HG03103 (cell line): ENCODE data around the gene RAP1GAP.

Experiments
- ATAC-seq: cut with Tn5 transposase; IDR thresholded peaks from one replicate; pipeline ENCODE4 v1.9.1; 2021; ENCODE audit warnings: low read depth; ENCODE audit not compliant: unreplicated experiment

RAP1GAP gene

DNA sequence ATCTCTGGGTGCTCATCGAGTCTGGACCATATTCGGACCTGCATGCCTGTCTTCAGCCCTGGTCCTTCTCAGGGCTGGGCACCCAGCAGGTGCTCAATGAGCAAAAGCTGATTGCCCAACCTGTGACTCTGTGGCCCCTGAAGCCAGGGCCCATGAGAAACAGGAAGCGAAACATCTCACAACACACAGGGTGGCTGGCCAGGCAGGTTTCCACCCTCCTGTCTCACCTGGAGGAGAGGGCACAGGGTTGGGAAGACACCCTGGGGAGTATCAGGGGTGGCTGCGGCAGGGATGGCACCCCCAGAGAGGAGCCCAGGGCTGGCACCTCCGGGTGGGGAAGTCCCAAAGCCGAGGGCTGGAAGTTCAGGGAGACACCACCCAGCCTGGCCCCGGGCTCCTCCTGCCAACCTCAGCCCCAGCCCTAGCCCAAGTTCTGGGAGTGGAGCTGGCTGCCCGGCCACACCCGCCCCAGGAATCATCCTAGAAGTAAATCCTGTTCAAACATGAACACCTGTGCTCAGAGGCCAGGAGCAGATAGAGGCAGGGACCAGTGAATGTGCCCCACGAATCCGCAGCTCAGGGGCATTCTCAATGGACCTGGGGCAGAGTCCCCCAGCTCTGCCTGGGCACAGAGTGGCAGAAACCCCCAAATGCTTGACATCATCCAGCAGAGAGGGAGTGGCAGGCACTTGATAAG is 54.6 kb downstream of the RAP1GAP start:
- ATAC-seq, result no peak

DNA sequence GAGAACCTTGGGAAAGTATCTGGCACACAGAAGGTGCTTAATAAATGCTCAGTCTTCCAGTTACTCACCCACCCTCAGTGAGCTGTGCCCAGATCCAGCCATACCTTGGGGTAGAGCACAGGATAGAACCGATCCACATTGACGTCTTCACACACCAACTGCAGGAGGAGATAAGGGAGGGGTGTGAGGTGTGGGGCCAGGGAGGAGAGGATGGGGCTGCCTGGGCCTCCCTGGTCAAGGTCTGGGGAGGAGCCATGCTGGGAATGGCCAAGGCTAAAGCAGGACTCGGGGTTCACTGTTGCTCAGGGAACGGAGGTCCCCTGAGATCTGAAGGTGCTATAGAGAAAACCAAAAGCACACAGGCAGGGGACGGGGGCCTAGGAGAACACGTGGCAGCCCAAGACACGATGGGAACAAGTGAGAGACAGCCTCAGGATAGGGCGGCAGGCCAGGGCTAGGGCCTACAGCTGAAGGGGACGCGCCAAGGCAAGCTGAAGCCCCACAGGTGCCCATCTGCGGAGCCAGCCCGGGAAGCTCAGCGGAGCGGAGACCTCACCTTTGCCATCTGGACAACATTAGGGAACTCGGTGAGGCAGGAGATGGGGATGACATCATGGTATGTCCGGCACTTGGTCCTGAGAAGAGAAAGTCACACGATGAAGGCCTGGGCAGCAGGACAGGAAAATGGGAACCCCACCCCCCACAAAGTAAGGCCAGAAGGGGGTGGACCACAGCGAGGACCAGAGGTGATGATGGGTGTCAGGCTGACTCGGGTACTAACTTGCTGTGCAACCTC is 55.9 kb downstream of the RAP1GAP start:
- no peak for ATAC-seq

DNA sequence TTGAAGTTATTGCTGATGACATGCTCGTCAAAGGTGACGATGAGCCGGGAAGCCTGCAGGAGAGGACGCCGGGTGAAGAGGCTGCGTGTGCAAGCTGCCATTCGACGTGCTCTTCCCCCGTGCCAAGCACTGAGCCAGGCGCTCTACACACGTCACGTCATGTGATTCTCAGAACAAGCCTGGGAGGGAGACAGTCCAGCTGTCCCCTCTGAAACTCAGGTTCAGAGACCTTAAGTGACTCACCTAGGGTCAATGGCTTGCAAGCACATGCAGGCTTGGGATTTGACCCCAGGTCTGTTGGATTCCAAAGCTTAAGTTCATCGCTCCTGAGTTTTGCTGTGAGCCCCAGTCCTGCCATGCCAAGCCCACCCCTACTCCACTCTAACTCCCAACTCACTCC is 57.1 kb downstream of the RAP1GAP start:
- no peak for ATAC-seq

DNA sequence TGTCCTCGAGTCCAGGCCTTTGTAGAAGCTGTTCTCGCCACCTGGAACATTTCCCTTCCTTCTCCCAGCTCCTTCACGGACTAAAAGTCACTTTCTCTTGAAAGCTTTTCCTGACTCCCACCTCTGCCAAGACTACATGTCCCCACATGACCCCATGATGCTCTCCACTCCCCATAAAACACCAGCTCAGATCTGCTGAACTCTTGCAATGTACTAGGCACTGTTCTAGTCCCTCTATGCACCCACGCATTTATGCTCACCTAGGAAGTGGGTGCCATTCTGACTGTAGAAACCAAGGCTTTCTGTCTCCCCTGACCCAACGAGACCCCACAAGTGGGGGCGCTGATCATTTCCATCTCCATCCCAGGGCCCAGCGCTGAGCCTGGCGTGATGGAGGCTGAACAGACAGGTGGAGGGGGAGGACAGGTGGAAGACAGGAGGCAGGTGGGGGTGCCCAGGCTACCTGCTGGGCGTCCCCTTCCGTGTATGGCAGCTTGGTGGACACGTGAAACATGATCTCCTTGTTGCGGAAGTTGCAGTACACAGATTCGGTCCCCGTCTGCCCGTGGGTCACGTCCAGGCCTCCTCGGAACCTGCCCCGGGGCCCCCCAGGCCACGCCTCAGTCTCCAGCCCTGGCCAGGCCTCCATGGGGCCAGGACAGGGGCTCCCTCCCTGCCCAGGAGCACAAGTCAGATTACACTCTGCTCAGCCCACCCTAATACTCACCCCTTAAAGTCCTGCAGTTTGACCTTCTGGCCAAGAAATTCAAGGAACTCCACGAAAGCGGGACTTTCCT is 58.0 kb downstream of the RAP1GAP start:
- ATAC-seq, result no peak

DNA sequence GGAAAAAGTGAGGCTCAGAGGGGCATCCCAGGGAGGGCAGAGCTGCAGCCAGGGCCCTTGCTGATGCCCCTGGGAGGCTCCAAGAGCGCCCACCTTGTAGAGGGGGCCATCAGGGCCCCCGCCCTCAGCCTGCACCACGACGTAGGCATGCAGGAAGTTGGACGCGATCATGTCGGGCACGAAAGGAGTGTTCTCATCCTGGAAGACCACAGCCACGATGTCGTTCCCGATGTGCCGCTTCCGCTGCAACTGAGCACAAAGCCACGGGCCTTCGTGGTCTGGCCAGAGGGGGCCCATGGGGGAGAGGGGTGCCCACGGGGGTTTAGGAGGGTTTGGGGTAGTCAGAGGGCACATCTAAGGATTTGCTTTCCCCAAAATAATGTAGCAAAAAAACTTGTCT is 59.1 kb downstream of the RAP1GAP start:
- ATAC-seq, result no peak

DNA sequence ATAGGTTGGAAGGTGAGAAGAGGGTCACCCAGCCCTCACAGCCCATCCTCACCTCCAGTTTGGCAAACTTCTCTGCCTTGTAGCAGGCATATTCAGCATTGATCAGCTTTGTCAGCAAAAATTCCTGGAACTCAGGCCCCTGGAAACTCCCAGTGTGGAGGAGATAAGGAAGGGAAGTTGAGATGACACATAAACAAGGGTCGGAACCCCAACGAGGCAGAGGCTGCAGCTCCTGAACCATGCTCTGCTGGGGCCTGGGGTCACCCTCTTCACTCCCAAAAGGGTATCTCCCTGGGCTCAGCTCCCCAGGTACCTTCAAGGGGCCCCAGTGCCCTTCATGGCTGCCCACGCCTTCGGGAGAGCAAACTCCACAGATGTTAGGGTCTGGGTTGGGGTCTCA is 60.4 kb downstream of the RAP1GAP start:
- ATAC-seq, result no peak

DNA sequence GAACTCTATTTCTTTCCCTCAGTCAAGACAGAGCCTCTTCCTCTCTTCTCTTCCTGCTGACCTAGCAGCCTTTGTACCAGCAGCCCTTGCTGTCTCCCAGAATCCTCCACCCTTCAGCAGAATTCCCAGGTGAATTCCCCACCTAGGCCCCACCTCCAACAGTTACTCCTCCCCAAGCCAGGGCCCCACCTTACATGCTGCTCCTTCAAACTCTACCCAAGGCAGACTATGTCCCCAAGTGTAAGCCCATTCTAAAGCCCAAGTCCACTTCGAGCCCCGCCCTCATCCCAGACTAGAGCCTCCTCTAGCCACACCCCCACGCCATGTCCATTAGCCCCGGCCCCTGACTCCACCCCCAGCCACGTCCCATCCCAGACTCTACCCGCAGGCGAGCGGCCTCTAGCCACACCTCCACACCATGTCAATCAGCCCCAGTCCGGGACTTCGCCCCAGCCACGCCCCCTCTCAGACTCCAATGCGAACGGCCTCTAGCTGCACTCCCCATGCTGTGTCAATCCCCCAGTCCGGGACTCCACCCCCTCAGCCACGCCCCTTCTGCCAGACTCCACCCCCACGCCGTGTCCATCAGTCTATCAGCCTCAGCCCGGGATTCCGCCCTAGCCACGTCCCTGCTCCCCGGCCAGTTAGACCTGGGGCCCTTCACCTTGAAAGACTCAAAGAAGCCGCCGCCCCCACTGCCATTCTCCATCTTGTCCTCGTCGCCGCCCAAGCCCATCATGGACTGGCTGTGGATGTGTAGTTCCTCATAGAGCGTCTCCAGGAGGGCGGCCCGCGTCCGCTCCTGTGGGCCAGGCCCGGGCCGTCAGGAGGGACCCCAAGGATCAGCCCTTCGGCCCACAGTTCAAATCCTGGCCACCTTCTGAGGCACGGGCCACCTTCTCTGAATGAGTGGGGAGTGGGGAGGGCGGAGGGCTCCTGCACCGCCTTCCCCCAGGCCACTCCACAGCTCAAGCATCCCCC is 61.3 kb downstream of the RAP1GAP start:
- ATAC-seq, result peak; percentile 77

DNA sequence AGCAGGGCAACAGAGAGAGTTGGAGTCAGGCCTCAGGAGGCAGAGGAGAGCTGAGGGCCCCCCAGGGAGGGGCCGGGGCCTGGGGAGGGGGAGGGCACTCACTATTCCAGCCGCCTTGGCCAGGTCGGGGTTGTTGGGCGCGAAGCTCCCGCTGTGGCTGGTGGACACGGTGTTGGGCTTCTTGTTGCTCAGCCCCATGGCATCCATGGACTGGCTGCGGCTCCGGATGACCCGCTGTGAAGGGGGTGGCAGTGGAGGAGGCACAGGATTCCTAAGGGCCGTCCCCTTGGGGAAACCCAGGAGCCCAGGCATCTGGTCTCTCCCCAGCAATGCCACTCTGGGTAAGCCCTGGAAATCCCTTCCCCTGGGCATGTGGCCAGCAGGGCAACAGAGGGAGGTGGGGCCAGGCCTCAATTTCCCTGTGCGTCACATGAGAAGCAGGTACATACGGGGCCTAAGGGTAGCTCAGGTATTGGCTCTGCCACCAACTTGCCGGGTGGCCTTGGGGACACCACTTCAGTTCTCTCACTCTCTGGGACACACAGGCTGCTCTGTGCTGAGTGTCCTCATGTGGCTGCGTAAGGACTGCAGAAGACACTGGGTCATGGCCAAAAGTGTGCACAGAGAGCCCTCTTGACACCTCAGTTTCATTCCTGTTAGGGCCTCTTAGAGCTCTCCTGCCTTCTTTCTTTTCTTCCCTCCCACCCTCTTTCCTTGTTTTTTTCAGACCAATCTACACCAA is 63.0 kb downstream of the RAP1GAP start:
- no peak for ATAC-seq

DNA sequence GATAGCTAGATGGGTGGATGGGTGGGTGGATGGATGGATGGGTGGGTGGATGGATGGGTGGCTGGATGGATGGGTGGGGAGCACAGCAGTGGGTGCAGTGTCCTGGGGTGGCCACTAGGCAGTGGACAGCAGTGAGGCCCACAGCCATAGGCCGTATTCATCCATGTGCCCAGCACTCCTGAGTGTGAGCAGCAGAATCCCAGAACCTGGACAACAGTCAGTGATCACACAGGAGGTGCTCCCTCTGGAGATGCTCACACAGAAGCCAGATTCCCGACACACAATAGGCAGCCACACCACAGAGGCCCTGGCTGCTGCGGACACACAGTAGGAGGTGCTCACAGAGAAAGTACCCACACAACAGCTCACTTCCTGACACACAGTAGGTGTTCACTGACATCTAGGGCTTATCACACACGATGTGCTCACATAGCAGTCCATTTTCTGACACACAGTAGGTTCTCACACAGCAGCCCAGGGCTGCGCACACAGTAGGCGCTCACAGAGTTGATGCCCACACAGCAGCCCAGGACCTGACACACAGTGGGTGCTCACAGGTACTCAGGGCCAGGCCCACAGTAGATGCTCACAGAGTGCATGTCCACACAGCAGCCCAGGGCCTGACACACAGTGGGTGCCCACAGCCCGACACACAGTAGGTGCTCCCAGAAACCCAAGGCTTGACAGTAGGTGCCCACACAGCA is 64.0 kb downstream of the RAP1GAP start:
- no peak for ATAC-seq

DNA sequence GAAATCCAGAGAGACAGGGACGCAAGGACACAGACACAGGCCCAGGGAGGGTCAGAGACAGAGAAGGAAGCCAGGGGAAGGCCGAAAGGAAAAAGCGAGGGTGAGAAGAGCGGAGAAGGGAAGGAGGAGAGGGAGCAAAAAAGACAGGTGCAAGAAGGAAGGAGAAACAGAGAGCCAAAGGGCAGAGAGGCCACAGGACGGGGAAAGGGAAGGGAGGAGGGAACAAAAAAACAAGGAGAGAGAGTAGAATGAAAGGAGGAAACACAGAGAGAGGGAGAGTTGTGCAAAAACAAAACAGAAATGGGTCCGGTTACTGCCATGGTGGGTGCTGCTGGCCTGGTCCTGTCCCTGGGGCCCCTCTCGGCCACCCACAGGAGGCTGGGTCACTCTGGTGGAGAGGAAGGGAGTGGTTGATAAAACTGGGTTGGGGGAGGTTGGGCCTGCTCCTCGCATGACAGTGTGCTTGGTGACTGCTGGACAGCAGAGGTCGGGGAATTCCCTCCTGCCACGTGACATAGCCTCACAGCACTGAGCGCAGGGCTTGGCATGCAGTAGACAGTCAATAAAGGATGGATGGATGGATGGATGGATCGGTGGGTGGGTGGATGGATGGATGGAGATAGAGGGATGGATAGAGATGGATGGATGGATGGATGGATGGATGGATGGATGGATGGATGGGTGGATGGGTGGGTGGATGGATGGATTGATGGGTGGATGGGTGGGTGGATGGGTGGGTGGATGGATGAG is 64.8 kb downstream of the RAP1GAP start:
- ATAC-seq, result no peak

DNA sequence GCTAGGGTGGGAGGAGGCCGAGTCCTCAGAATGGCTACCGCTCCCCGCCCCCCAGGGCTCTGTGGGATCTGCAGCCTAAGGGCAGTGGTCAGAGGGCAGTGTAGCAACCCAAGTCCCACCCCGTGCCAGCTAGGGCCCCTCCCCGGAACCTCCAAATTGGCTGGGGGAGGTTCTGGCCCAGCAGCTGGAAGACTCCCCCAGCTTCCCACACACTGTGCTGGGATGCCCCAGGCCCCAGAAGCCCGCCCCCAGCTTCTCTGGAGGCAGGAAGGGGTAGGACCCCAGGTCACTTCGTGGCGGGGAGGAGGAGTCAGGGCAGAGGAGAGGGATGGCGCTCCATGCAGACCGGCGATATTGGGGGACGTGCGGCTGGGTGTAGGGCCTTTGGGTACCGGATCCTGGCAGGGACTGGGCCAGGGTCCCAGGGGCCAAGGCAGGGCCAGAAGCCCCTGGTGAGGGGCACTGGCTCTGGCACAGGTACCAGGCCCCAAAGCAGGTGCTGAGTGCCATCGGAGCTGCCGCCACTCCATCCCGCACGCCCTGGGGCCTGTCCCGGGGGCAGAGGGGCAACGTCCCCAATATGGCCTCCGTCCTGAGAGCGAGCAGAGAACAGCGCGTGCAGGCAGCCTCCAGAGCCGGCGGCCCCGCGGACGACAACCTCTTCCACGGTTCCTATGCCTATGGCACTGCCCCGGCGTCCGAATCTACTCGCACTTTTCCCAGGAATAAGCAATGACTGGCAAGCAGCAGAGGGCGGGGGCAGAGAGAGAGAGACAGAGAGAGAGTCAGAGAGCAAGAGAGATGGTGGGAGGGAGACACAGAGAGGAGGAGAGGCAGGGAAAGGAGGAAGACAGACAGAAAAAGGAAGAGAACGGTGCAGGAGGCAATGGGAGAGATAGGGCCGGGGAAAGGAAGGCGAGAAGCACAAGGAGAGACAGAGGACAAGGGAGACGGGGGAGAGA is 65.7 kb downstream of the RAP1GAP start:
- no peak for ATAC-seq

DNA sequence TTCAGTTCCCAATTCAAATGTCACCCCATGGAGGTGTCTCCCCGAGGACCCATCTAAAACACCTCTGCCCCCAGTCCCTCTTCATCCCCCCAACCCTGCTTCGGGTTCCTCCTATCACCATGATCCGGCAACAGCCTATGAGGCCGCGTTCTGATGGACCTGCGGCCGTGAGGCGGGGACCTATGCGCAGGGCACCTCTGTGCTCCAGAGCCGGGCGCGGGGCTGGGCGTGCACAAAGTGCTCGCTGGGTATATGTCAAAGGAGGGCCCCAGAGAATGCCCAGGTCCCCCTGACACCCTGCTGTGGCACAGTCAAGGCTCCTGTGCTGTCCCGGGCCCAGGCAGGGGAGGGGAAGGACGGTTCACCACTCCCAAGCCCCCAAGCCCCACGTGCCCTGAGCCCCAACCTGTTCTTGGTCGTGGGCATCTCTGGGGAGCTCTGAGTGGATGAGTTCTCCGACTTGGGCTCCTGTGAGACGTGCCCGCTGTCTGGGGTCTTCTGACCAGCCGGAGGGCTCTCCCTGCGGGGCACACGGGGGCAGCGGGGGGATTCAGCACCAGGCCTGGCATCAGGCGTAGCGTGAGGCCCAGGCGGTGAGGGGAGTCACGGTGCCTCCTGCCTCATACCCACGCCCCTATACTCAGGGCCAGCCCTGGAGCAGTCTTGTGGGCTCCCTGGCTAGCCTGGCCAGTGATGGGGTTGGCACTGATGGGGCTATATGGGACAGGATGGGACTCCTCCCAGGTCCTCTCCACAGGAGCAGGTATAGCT is 67.7 kb downstream of the RAP1GAP start:
- ATAC-seq, result no peak

DNA sequence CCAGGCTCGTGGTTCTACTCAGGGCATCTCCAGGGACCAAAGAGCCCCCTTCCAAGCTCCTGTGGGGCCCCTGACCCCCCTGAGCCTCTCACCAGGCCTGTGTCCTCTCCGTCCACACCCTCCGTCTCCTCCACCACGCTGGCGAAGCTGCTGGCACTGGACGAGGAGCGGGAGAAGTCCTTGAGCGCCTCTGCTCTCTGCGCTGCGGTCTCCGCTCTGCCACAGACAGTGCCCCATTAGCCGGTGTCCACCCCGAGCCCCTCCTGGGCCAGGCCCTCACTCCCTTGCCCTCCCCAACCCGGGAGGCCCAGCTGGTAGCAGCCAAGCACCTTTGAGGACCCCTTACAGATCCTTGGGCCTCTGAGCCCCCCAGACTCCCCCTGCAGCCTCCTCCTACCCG is 69.8 kb downstream of the RAP1GAP start:
- no peak for ATAC-seq

DNA sequence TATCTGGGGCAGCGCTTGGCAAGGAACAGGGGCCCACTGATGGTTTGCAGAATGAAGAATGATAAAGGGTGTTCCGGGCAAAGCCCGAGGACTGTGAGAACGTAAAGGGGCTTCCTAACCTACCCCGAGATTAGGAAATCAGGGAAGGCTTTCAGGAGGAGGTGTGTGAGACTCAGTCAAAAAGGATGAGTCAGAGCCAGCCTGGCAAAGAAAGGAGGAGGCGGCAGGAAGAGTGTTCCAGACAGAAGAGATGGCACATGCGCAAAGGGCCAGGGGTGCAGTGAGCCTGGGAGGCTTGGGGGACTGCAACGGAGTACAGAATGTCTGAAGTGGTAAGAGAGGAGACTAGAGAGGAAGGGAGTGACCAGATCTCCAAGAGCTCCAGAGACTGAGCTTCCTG is 70.3 kb downstream of the RAP1GAP start:
- ATAC-seq, result no peak

DNA sequence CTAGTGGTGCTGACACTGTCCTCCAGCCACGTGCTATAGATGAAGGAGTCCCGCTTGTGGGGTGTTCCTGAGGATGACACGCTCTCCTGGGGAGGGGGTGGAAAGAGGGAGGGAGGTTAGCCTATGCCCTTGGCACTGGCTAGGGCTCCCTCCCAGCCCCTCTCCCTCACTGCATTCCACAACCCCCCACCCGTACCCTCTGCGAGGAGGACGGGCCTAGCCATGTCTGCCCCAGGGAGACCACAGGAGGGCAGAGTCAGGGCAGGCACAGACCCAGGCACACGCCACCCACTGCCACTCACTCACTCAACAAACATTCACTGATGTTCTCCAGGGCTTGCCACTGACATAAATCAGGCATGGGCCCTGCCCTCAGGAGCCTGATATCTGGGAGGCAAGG is 70.7 kb downstream of the RAP1GAP start:
- ATAC-seq, result no peak

DNA sequence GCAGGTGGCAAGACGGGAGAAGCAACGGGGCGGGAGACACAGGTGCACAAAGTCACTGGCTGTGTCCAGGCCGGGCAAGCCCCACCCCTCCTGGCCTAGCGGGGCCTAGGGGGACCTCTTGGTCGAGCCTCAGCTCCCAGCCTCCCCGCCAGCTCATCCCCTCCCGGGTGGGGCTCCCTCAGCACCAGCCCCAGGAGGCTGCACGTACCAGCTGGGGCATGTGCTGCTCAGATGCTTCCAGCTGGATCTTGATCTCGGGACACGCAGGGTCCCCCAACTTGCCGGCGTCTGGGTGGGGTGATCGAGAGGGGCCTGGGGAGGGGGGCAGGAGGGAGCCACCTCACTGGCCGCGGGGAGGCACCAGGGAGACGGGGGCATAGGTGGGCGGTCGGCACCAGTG is 71.4 kb downstream of the RAP1GAP start:
- ATAC-seq, result no peak
